Stimulated activated CD8-positive, alpha-beta memory T cell treated with anti-CD3 and anti-CD28 coated beads, Interleukin-4, amount 100 ng/mL, for 4 hours (primary cell): ENCODE results near the gene CACNA1B.
"Not testable (repeated sequence)": the region's sequence is repeated elsewhere in the genome, so short reads cannot be mapped to it uniquely, and the experiment has no call there.

ENCODE experiments used
- DNase-seq, 2 donors: peaks; one replicate each; pipeline ENCODE4 v3.0.0-alpha.2; 2020; ENCODE audit warnings: low read depth in 2 of 2, low spot score in 1 of 2

Gene CACNA1B

GRCh38 chr9:138112090-138112748, 234.6 kb downstream of the CACNA1B start:
- DNase-seq: no peak

GRCh38 chr9:138112791-138113600, 235.4 kb downstream of the CACNA1B start:
- DNase-seq: no peak

- not testable (repeated sequence) for DNase-seq
These were observed 236.2 kb downstream of the CACNA1B start for GRCh38 chr9:138113701-138114325.

- DNase-seq: no peak
These were observed 237.1 kb downstream of the CACNA1B start for GRCh38 chr9:138114501-138115245.

GRCh38 chr9:138115506-138115905, 237.9 kb downstream of the CACNA1B start:
- no peak for DNase-seq

- no peak for DNase-seq
These were observed 238.9 kb downstream of the CACNA1B start for GRCh38 chr9:138116521-138116920.

GRCh38 chr9:138117101-138117750, 239.6 kb downstream of the CACNA1B start:
- no peak for DNase-seq

- no peak for DNase-seq
These were observed 240.3 kb downstream of the CACNA1B start for GRCh38 chr9:138117836-138118235.

- no peak for DNase-seq
These were observed 241.1 kb downstream of the CACNA1B start for GRCh38 chr9:138118601-138119071.

- no peak for DNase-seq
These were observed 241.8 kb downstream of the CACNA1B start for GRCh38 chr9:138119202-138120027.

GRCh38 chr9:138120072-138120471, 242.5 kb downstream of the CACNA1B start:
- no peak for DNase-seq

- DNase-seq: no peak
These were observed 243.2 kb downstream of the CACNA1B start for GRCh38 chr9:138120511-138121437.

- DNase-seq: no peak
These were observed 244.0 kb downstream of the CACNA1B start for GRCh38 chr9:138121438-138122050.

- DNase-seq: no peak
These were observed 244.6 kb downstream of the CACNA1B start for GRCh38 chr9:138122201-138122600.

- no peak for DNase-seq
These were observed 245.1 kb downstream of the CACNA1B start for GRCh38 chr9:138122676-138123075.

GRCh38 chr9:138123086-138123485, 245.5 kb downstream of the CACNA1B start:
- DNase-seq: no peak

GRCh38 chr9:138126090-138126857, 248.7 kb downstream of the CACNA1B start:
- not testable (repeated sequence) for DNase-seq
